ENCODE data around the gene RFTN1. TPM values are rescaled to one million over a fixed set of nuclear protein-coding genes. Genes with fewer than 3 reads are reported as not detected.
A peak's percentile ranks its signal among the peaks of the same experiment; 100 is the strongest.

Gene RFTN1
- total RNA-seq, 3 donors from 2014 or later (not counting 1 experiment from before 2014, with no cell fraction given), result 112 to 135 (median 115) TPM

GRCh38 chr3:16425398-16426028 lies 88.0 kb downstream of the RFTN1 start:
- H3K4me3 Mint-ChIP-seq, result no peak overlapping the region
- Histone ChIP-seq H3K9me3 (ENCODE audit: control insufficient read depth, insufficient read depth, low read length) (no peaks in the 10 kb centered on the region), H3K27ac (ENCODE audit: low read length) (no peak overlapping the region), H3K27me3 (ENCODE audit: control insufficient read depth, insufficient read depth, low read length) (no peaks in the 10 kb centered on the region), H3K36me3 (ENCODE audit: control insufficient read depth, insufficient read depth, low read length) (peaks cover 5% of the 10 kb centered on the region), H3K4me3 (ENCODE audit: low read length) (no peak overlapping the region), H3K4me1 (ENCODE audit: control insufficient read depth, insufficient read depth, low read length) (no peaks in the 10 kb centered on the region)
- H3K27me3 Mint-ChIP-seq (ENCODE audit: low read depth in 2 of 2), result no peaks in the 10 kb centered on the region
- no peak for TF ChIP-seq CTCF (IDR thresholded peaks at IDR 0.05)
- H3K4me1 Mint-ChIP-seq, result peaks cover 44 to 76% of the 10 kb centered on the region in 2 donors
- ATAC-seq, result no peak
- DNase-seq, result no peak
- H3K36me3 Mint-ChIP-seq, result peaks cover 3% of the 10 kb centered on the region
- peaks cover 0 to 2% of the 10 kb centered on the region in 2 donors for H3K9me3 Mint-ChIP-seq
- intact Hi-C loops (cut with micrococcal nuclease), result no loop called here
- peak overlapping the region; percentile 47 to 70 for H3K27ac Mint-ChIP-seq
- WGBS (ENCODE audit: insufficient coverage), result 90% methylated on average over 6 of the region's 12 CpGs

GRCh38 chr3:16423947-16424673 lies 89.4 kb downstream of the RFTN1 start:
- H3K4me3 ChIP-seq (ENCODE audit: low read length), result no peak overlapping the region
- no CpG with 5 or more reads among the region's 5 CpGs for WGBS (ENCODE audit: insufficient coverage)
- Mint-ChIP-seq H3K27ac (no peak overlapping the region), H3K9me3 (peaks cover 0 to 2% of the 10 kb centered on the region in 2 donors), H3K36me3 (no peaks in the 10 kb centered on the region), H3K4me1 (peaks cover 46 to 80% of the 10 kb centered on the region in 2 donors), H3K27me3 (ENCODE audit: low read depth in 2 of 2) (no peaks in the 10 kb centered on the region), H3K4me3 (no peak overlapping the region)
- intact Hi-C loops (cut with micrococcal nuclease), result no loop called here
- no peaks in the 10 kb centered on the region for H3K4me1 ChIP-seq (ENCODE audit: control insufficient read depth, insufficient read depth, low read length)
- TF ChIP-seq CTCF (IDR thresholded peaks at IDR 0.05), result no peak
- no peaks in the 10 kb centered on the region for H3K27me3 ChIP-seq (ENCODE audit: control insufficient read depth, insufficient read depth, low read length)
- ATAC-seq (no peak), DNase-seq (no peak)
- H3K27ac ChIP-seq (ENCODE audit: low read length), result no peak overlapping the region
- H3K36me3 ChIP-seq (ENCODE audit: control insufficient read depth, insufficient read depth, low read length), result peaks cover 2% of the 10 kb centered on the region
- H3K9me3 ChIP-seq (ENCODE audit: control insufficient read depth, insufficient read depth, low read length), result no peaks in the 10 kb centered on the region

- Mint-ChIP-seq H3K27me3 (ENCODE audit: low read depth in 2 of 2) (no peaks in the 10 kb centered on the region), H3K4me1 (peaks cover 45 to 80% of the 10 kb centered on the region in 2 donors), H3K27ac (no peak overlapping the region), H3K9me3 (peaks cover 0 to 2% of the 10 kb centered on the region in 2 donors), H3K36me3 (no peaks in the 10 kb centered on the region), H3K4me3 (no peak overlapping the region)
- Histone ChIP-seq H3K4me1 (ENCODE audit: control insufficient read depth, insufficient read depth, low read length) (no peaks in the 10 kb centered on the region), H3K36me3 (ENCODE audit: control insufficient read depth, insufficient read depth, low read length) (peaks cover 2% of the 10 kb centered on the region), H3K27ac (ENCODE audit: low read length) (no peak overlapping the region), H3K9me3 (ENCODE audit: control insufficient read depth, insufficient read depth, low read length) (no peaks in the 10 kb centered on the region), H3K27me3 (ENCODE audit: control insufficient read depth, insufficient read depth, low read length) (no peaks in the 10 kb centered on the region), H3K4me3 (ENCODE audit: low read length) (no peak overlapping the region)
- intact Hi-C loops (cut with micrococcal nuclease), result no loop called here
- ATAC-seq (no peak), DNase-seq (no peak)
- WGBS (ENCODE audit: insufficient coverage), result 88% methylated on average over 2 of the region's 2 CpGs
- no peak for TF ChIP-seq CTCF (IDR thresholded peaks at IDR 0.05)
These were observed 90.2 kb downstream of the RFTN1 start for GRCh38 chr3:16423298-16423697.
